Measurements from ENCODE around the gene LRRC66. TPM values are rescaled to one million over a fixed set of nuclear protein-coding genes. Genes with fewer than 3 reads are reported as not detected.

Gene LRRC66
- total RNA-seq, 1 donor from 2014 or later, result 1.3 TPM

GRCh38 chr4:51960486-51960885 lies 59.7 kb downstream of the LRRC66 start:
- no peaks in the 10 kb centered on the region for H3K9me3 Mint-ChIP-seq (ENCODE audit: unreplicated experiment)
- H3K36me3 Mint-ChIP-seq (ENCODE audit: low read depth, unreplicated experiment), result peaks cover under 1% of the 10 kb centered on the region
- no peaks in the 10 kb centered on the region for H3K27me3 Mint-ChIP-seq (ENCODE audit: unreplicated experiment)
- no peak for DNase-seq (ENCODE audit: low spot score)
- TF ChIP-seq CTCF (IDR thresholded peaks at IDR 0.05; ENCODE audit: unreplicated experiment), result no peak
- no peak overlapping the region for H3K4me3 Mint-ChIP-seq (ENCODE audit: unreplicated experiment)
- no peak overlapping the region for H3K27ac Mint-ChIP-seq (ENCODE audit: unreplicated experiment)
- no peaks in the 10 kb centered on the region for H3K4me1 Mint-ChIP-seq (ENCODE audit: unreplicated experiment)

GRCh38 chr4:51958199-51958968 lies 61.8 kb downstream of the LRRC66 start:
- no peak for TF ChIP-seq CTCF (IDR thresholded peaks at IDR 0.05; ENCODE audit: unreplicated experiment)
- DNase-seq (ENCODE audit: low spot score), result no peak
- Mint-ChIP-seq H3K4me1 (ENCODE audit: unreplicated experiment) (no peaks in the 10 kb centered on the region), H3K4me3 (ENCODE audit: unreplicated experiment) (no peak overlapping the region), H3K36me3 (ENCODE audit: low read depth, unreplicated experiment) (peaks cover 7% of the 10 kb centered on the region), H3K27me3 (ENCODE audit: unreplicated experiment) (no peaks in the 10 kb centered on the region), H3K9me3 (ENCODE audit: unreplicated experiment) (peaks cover 6% of the 10 kb centered on the region), H3K27ac (ENCODE audit: unreplicated experiment) (no peak overlapping the region)

Other genes starting within 250 kb of the LRRC66 start
- 61.0 TPM for gene DCUN1D4, start 177.2 kb downstream of the LRRC66 start, total RNA-seq (ENCODE audit: unreplicated experiment)
- gene SGCB, start 17.9 kb upstream of the LRRC66 start, total RNA-seq (ENCODE audit: unreplicated experiment), result 55.4 TPM
- gene SPATA18, start 30.9 kb upstream of the LRRC66 start, total RNA-seq (ENCODE audit: unreplicated experiment), result 17.3 TPM